Measurements from ENCODE around the gene OR10J5. TPM values are rescaled to one million over a fixed set of nuclear protein-coding genes. Genes with fewer than 3 reads are reported as not detected.
"Not testable (repeated sequence)": the region's sequence is repeated elsewhere in the genome, so short reads cannot be mapped to it uniquely, and the experiment has no call there.

Gene OR10J5
- total RNA-seq, 2 donors from 2014 or later, result not detected

- intact Hi-C loops (cut with DNase I), result no loop called here
- TF ChIP-seq CTCF (IDR thresholded peaks at IDR 0.05), result no peak
- Histone ChIP-seq H3K36me3 (no peaks in the 10 kb centered on the region), H3K4me3 (no peak overlapping the region), H3K27ac (no peak overlapping the region), H3K9ac (ENCODE audit: low read depth in 2 of 2, low read length in 2 of 2) (no peak overlapping the region), H3K27me3 (no peaks in the 10 kb centered on the region), H3K4me1 (no peaks in the 10 kb centered on the region), H3K9me3 (no peaks in the 10 kb centered on the region)
- no peak for DNase-seq
Observed at GRCh38 chr1:159548126-159548525, 12.3 kb upstream of the OR10J5 start.

GRCh38 chr1:159532922-159533321 is 2.9 kb downstream of the OR10J5 start:
- no peak for DNase-seq
- TF ChIP-seq CTCF (IDR thresholded peaks at IDR 0.05), result no peak
- no peaks in the 10 kb centered on the region for H3K36me3 ChIP-seq
- no peaks in the 10 kb centered on the region for H3K9me3 ChIP-seq
- H3K4me3 ChIP-seq, result no peak overlapping the region
- intact Hi-C loops (cut with DNase I), result no loop called here
- no peaks in the 10 kb centered on the region for H3K4me1 ChIP-seq
- no peak overlapping the region for H3K9ac ChIP-seq (ENCODE audit: low read depth in 2 of 2, low read length in 2 of 2)
- H3K27me3 ChIP-seq, result no peaks in the 10 kb centered on the region
- no peak overlapping the region for H3K27ac ChIP-seq

- intact Hi-C loops (cut with DNase I), result not testable (repeated sequence)
Observed at GRCh38 chr1:159524792-159525191, 11.0 kb downstream of the OR10J5 start.

GRCh38 chr1:159510229-159510541 is 25.6 kb downstream of the OR10J5 start:
- no peak for DNase-seq
- H3K27ac ChIP-seq, result no peak overlapping the region
- no peaks in the 10 kb centered on the region for H3K27me3 ChIP-seq
- H3K4me1 ChIP-seq, result no peaks in the 10 kb centered on the region
- intact Hi-C loops (cut with DNase I), result no loop called here
- no peak for TF ChIP-seq CTCF (IDR thresholded peaks at IDR 0.05)
- no peaks in the 10 kb centered on the region for H3K9me3 ChIP-seq
- no peak overlapping the region for H3K4me3 ChIP-seq
- H3K9ac ChIP-seq (ENCODE audit: low read depth in 2 of 2, low read length in 2 of 2), result no peak overlapping the region
- H3K36me3 ChIP-seq, result no peaks in the 10 kb centered on the region

More at GRCh38 chr1:159524792-159525191, 11.0 kb downstream of the OR10J5 start:
- H3K36me3 ChIP-seq; DNase-seq; H3K27me3 ChIP-seq; H3K27ac ChIP-seq; H3K4me3 ChIP-seq; H3K9ac ChIP-seq (ENCODE audit: low read depth in 2 of 2, low read length in 2 of 2); H3K4me1 ChIP-seq; H3K9me3 ChIP-seq: not testable (repeated sequence)

GRCh38 chr1:159509440-159510228 is 26.2 kb downstream of the OR10J5 start:
- intact Hi-C loops (cut with DNase I), result no loop called here
- no peak for TF ChIP-seq CTCF (IDR thresholded peaks at IDR 0.05)
- H3K9ac ChIP-seq (ENCODE audit: low read depth in 2 of 2, low read length in 2 of 2), result no peak overlapping the region
- H3K4me1 ChIP-seq, result no peaks in the 10 kb centered on the region
- no peaks in the 10 kb centered on the region for H3K9me3 ChIP-seq
- H3K27ac ChIP-seq, result no peak overlapping the region
- H3K36me3 ChIP-seq, result no peaks in the 10 kb centered on the region
- no peaks in the 10 kb centered on the region for H3K27me3 ChIP-seq
- DNase-seq, result no peak
- no peak overlapping the region for H3K4me3 ChIP-seq

GRCh38 chr1:159508951-159509350 is 26.9 kb downstream of the OR10J5 start:
- no peaks in the 10 kb centered on the region for H3K4me1 ChIP-seq
- H3K27ac ChIP-seq, result no peak overlapping the region
- no peaks in the 10 kb centered on the region for H3K36me3 ChIP-seq
- TF ChIP-seq CTCF (IDR thresholded peaks at IDR 0.05), result no peak
- intact Hi-C loops (cut with DNase I), result no loop called here
- no peak overlapping the region for H3K4me3 ChIP-seq
- H3K27me3 ChIP-seq, result no peaks in the 10 kb centered on the region
- DNase-seq, result no peak
- no peaks in the 10 kb centered on the region for H3K9me3 ChIP-seq
- no peak overlapping the region for H3K9ac ChIP-seq (ENCODE audit: low read depth in 2 of 2, low read length in 2 of 2)

Measured in colonic mucosa (tissue), 4 donors.